Mesendoderm (in vitro differentiated cells): Measurements from ENCODE around the gene TADA3.
"Not testable (repeated sequence)": the region's sequence is repeated elsewhere in the genome, so short reads cannot be mapped to it uniquely, and the experiment has no call there.

Source experiments
- DNase-seq: peaks from one replicate; pipeline ENCODE4 v3.0.0; 2013
- H2AK5ac ChIP-seq: 2 replicates; pipeline ENCODE4 v1.6.1; 2013; ENCODE audit warnings: low read length, inconsistent platforms
- H2BK120ac ChIP-seq: 2 replicates; pipeline ENCODE4 v1.6.1; 2013; ENCODE audit warnings: low read depth, mild to moderate bottlenecking, low read length, moderate library complexity, mixed read lengths
- H2BK15ac ChIP-seq: replicated peaks from 2 replicates; pipeline ENCODE4 v1.6.1; 2013; ENCODE audit warnings: low read depth, mild to moderate bottlenecking, moderate library complexity
- H2BK5ac ChIP-seq: 2 replicates; pipeline ENCODE4 v1.6.1; 2013; ENCODE audit warnings: low read length, inconsistent platforms
- H3K18ac ChIP-seq: 2 replicates; pipeline ENCODE4 v1.6.1; 2013; ENCODE audit warnings: mild to moderate bottlenecking, low read length, mixed read lengths
- H3K23ac ChIP-seq: one replicate; pipeline ENCODE4 v1.6.1; 2013; ENCODE audit warnings: low read length
- H3K27ac ChIP-seq: 2 replicates; pipeline ENCODE4 v1.5.1; 2013; ENCODE audit warnings: low read depth, mild to moderate bottlenecking, inconsistent platforms, low read length, moderate library complexity
- H3K27me3 ChIP-seq: 2 replicates; pipeline ENCODE4 v1.6.1; 2013; ENCODE audit warnings: low read length, control low read depth, mild to moderate bottlenecking, inconsistent platforms; ENCODE audit not compliant: insufficient read depth, poor library complexity
- H3K36me3 ChIP-seq: 2 replicates; pipeline ENCODE4 v1.6.1; 2013; ENCODE audit warnings: low read length, inconsistent platforms; ENCODE audit not compliant: control insufficient read depth, insufficient read depth
- H3K4ac ChIP-seq: one replicate; pipeline ENCODE4 v1.6.1; 2013; ENCODE audit warnings: low read depth, mild to moderate bottlenecking, low read length, moderate library complexity
- H3K4me1 ChIP-seq: 2 replicates; pipeline ENCODE4 v1.6.1; 2013; ENCODE audit warnings: low read depth, low read length, inconsistent platforms; ENCODE audit not compliant: control insufficient read depth
- H3K4me2 ChIP-seq: 2 replicates; pipeline ENCODE4 v1.6.1; 2013; ENCODE audit warnings: low read length
- H3K4me3 ChIP-seq: 2 replicates; pipeline ENCODE4 v1.5.1; 2013; ENCODE audit warnings: mild to moderate bottlenecking, low read length
- H3K56ac ChIP-seq: one replicate; pipeline ENCODE4 v1.6.1; 2013; ENCODE audit warnings: low read length
- H3K79me1 ChIP-seq: 2 replicates; pipeline ENCODE4 v1.6.1; 2013; ENCODE audit warnings: low read length, inconsistent platforms
- H3K79me2 ChIP-seq: 2 replicates; pipeline ENCODE4 v1.6.1; 2013; ENCODE audit warnings: mild to moderate bottlenecking, low read length; ENCODE audit not compliant: control insufficient read depth, insufficient read depth
- H3K9ac ChIP-seq: 2 replicates; pipeline ENCODE4 v1.6.1; 2013; ENCODE audit warnings: low read length, inconsistent platforms
- H4K5ac ChIP-seq: one replicate; pipeline ENCODE4 v1.6.1; 2013; ENCODE audit warnings: low read length
- H4K8ac ChIP-seq: one replicate; pipeline ENCODE4 v1.6.1; 2013; ENCODE audit warnings: low read depth, mild to moderate bottlenecking, control low read depth, low read length, moderate library complexity
- WGBS: extraction: QIAGEN DNeasy Blood & Tissue Kit; methylation state at CpG from one replicate; pipeline ENCODE4 v1.1.7; 2013; ENCODE audit warnings: low lambda C conversion rate, missing lambda C conversion rate; ENCODE audit not compliant: insufficient coverage; ENCODE audit errors: extremely low coverage; 5-methylcytosine and 5-hydroxymethylcytosine counted together

TADA3 gene

GRCh38 chr3:9776896-9777693 is 15.2 kb downstream of the TADA3 start:
- no peak overlapping the region for H3K4me3 ChIP-seq
- H4K5ac ChIP-seq: no peak overlapping the region
- H2BK5ac ChIP-seq: no peak overlapping the region
- no peaks in the 10 kb centered on the region for H3K79me1 ChIP-seq
- H2BK120ac ChIP-seq: no peak overlapping the region
- no peak overlapping the region for H3K18ac ChIP-seq
- H2AK5ac ChIP-seq: no peak overlapping the region
- peaks cover 3% of the 10 kb centered on the region for H3K36me3 ChIP-seq
- no peak overlapping the region for H3K4ac ChIP-seq
- H3K4me1 ChIP-seq: no peaks in the 10 kb centered on the region
- WGBS: no CpG with 5 or more reads among the region's 5 CpGs
- DNase-seq: no peak
- no peaks in the 10 kb centered on the region for H3K79me2 ChIP-seq
- H2BK15ac ChIP-seq: no peak overlapping the region
- H3K27ac ChIP-seq: no peak overlapping the region
- H3K9ac ChIP-seq: no peak overlapping the region
- H4K8ac ChIP-seq: no peak overlapping the region
- no peaks in the 10 kb centered on the region for H3K27me3 ChIP-seq
- no peak overlapping the region for H3K23ac ChIP-seq
- H3K56ac ChIP-seq: no peak overlapping the region
- no peak overlapping the region for H3K4me2 ChIP-seq

GRCh38 chr3:9771007-9771406 is 21.3 kb downstream of the TADA3 start:
- H3K36me3 ChIP-seq, H3K79me1 ChIP-seq, H3K4me3 ChIP-seq, H3K4me1 ChIP-seq, H2BK5ac ChIP-seq, H3K9ac ChIP-seq, H4K8ac ChIP-seq, H2BK15ac ChIP-seq, H3K27ac ChIP-seq, H3K23ac ChIP-seq, H4K5ac ChIP-seq, H3K27me3 ChIP-seq, H2BK120ac ChIP-seq, H3K79me2 ChIP-seq, H2AK5ac ChIP-seq, H3K18ac ChIP-seq, DNase-seq, H3K4ac ChIP-seq, H3K56ac ChIP-seq, H3K4me2 ChIP-seq: not testable (repeated sequence)
- WGBS: no CpG with 5 or more reads among the region's 2 CpGs

- Histone ChIP-seq H4K5ac (no peak overlapping the region), H3K4me2 (peak overlapping the region; percentile 64), H3K18ac (no peak overlapping the region), H3K79me2 (no peaks in the 10 kb centered on the region), H3K4ac (no peak overlapping the region), H3K27me3 (no peaks in the 10 kb centered on the region), H3K36me3 (no peaks in the 10 kb centered on the region), H4K8ac (no peak overlapping the region), H3K4me1 (no peaks in the 10 kb centered on the region), H2BK5ac (no peak overlapping the region), H3K4me3 (no peak overlapping the region), H3K23ac (no peak overlapping the region), H3K56ac (peak overlapping the region; percentile 83), H3K27ac (no peak overlapping the region), H2BK15ac (no peak overlapping the region), H2BK120ac (no peak overlapping the region), H2AK5ac (no peak overlapping the region), H3K9ac (peak overlapping the region; percentile 55), H3K79me1 (no peaks in the 10 kb centered on the region)
- no peak for DNase-seq
- WGBS: no CpG with 5 or more reads among the region's 15 CpGs
Observed at GRCh38 chr3:9770276-9770812, 21.9 kb downstream of the TADA3 start.

- peak within 1 kb of the TSS; percentile 64 for H3K4me2 ChIP-seq
- no peaks in the 10 kb centered on the region for H3K36me3 ChIP-seq
- H4K5ac ChIP-seq: no peak within 1 kb of the TSS
- H4K8ac ChIP-seq: no peak within 1 kb of the TSS
- H2BK5ac ChIP-seq: no peak within 1 kb of the TSS
- peak; percentile 74 for DNase-seq
- H3K23ac ChIP-seq: peak within 1 kb of the TSS; percentile 89
- H3K79me1 ChIP-seq: no peaks in the 10 kb centered on the region
- H3K4ac ChIP-seq: no peak within 1 kb of the TSS
- peak within 1 kb of the TSS; percentile 7 for H3K18ac ChIP-seq
- H3K4me3 ChIP-seq: no peak within 1 kb of the TSS
- no peak within 1 kb of the TSS for H3K27ac ChIP-seq
- H3K9ac ChIP-seq: peak within 1 kb of the TSS; percentile 55
- no peak within 1 kb of the TSS for H2BK120ac ChIP-seq
- H3K4me1 ChIP-seq: no peaks in the 10 kb centered on the region
- H3K79me2 ChIP-seq: no peaks in the 10 kb centered on the region
- WGBS: no CpG with 5 or more reads among the region's 49 CpGs
- no peak within 1 kb of the TSS for H2BK15ac ChIP-seq
- peak within 1 kb of the TSS; percentile 83 for H3K56ac ChIP-seq
- no peak within 1 kb of the TSS for H2AK5ac ChIP-seq
- H3K27me3 ChIP-seq: no peaks in the 10 kb centered on the region
Observed at GRCh38 chr3:9769426-9770275, 22.6 kb downstream of the TADA3 start, which contains the start of gene CAMK1. TSS of gene CAMK1 (minus strand) at chr3:9769947. CDS start at chr3:9767749, 2,198 bp downstream.

GRCh38 chr3:9769012-9769411 is 23.3 kb downstream of the TADA3 start:
- no peak overlapping the region for H2BK5ac ChIP-seq
- DNase-seq: no peak
- no peaks in the 10 kb centered on the region for H3K79me2 ChIP-seq
- no peak overlapping the region for H3K4me3 ChIP-seq
- no peak overlapping the region for H4K8ac ChIP-seq
- no peak overlapping the region for H3K9ac ChIP-seq
- no peaks in the 10 kb centered on the region for H3K36me3 ChIP-seq
- H3K18ac ChIP-seq: no peak overlapping the region
- WGBS: 100% methylated on average over 1 of the region's 5 CpGs
- H3K27me3 ChIP-seq: no peaks in the 10 kb centered on the region
- no peak overlapping the region for H3K27ac ChIP-seq
- H3K79me1 ChIP-seq: no peaks in the 10 kb centered on the region
- no peak overlapping the region for H3K4me2 ChIP-seq
- H3K4me1 ChIP-seq: no peaks in the 10 kb centered on the region
- H3K23ac ChIP-seq: peak overlapping the region; percentile 89
- H2BK120ac ChIP-seq: no peak overlapping the region
- H2AK5ac ChIP-seq: no peak overlapping the region
- H3K56ac ChIP-seq: no peak overlapping the region
- no peak overlapping the region for H4K5ac ChIP-seq
- no peak overlapping the region for H2BK15ac ChIP-seq
- no peak overlapping the region for H3K4ac ChIP-seq
